Measurements from ENCODE around the gene PNLDC1.

Gene PNLDC1

DNA sequence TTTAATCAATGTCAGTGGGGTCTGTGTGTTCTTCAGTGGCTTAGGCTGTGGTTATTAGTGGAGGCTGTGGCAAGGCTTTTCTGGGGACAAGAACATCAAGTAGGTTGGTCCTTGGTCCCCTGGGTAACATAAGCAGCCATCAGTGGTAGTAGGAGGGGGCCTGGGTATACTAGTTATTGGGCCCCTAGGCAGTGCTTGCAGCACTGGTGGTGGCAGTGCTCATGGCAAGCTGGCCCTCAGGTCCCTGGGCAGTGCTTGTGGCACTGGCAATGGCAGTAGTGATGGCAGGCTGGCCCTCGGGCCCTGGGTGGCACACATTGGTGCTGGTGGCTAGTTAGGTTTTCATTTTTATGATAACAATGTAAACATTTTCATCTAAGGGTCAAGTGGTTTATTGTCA lies 58.2 kb downstream of the PNLDC1 start:
- no peak for DNase-seq

- DNase-seq: no peak
Measured at GRCh38 chr6:159860482-159860881, 60.4 kb downstream of the PNLDC1 start.

GRCh38 chr6:159862103-159862502 lies 62.0 kb downstream of the PNLDC1 start:
- no peak for DNase-seq

DNA sequence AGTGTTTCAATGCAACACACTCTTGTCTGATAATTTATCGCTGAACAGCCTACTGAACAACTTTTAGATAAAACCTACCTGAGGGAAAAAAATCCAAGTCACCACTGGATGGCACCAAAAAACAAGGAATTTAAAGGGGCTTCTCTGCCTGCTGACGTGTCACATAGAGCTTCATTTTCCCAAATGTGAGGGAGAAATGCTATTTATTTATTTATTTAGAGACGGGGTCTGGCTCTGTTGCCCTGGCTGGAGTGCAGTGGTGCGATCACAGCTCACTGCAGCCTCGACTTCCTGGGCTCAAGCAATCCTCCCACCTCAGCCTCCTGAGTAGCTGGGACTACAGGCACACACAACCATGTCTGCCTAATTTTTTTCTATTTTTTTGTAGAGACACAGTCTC lies 63.3 kb downstream of the PNLDC1 start:
- peak; percentile 35 for DNase-seq

DNA sequence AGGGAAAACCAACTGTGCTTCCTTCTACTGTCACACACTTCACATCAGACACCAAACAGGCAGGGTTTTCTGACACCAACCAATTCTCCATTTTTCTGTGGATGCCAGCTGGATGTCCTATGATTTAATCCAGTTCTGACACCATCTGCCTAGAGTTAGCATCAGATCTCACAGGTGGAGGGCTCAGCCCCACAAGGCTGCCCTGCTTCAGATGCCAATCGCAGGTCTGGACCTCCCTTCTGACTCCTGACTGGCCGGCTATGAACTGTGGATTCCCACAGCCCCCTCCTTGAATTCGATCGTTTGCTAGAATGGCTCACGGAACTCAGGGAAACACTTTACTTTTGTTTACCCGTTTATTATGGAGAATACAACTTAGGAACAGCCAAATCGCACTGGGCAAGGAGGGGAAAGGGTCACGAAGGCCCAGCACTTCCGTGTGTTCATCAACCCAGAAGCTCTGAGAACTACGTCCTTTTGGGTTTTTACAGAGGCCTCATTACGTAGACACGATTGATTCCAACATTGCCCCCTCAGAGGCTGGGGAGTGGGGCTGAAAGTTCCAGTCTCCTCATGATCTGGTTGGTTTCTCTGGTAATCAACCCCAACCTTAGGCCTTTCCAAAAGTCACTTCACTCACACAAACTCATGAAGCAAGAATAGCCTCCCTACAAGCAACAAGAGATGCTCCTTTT lies 65.3 kb downstream of the PNLDC1 start:
- no peak for DNase-seq

DNA sequence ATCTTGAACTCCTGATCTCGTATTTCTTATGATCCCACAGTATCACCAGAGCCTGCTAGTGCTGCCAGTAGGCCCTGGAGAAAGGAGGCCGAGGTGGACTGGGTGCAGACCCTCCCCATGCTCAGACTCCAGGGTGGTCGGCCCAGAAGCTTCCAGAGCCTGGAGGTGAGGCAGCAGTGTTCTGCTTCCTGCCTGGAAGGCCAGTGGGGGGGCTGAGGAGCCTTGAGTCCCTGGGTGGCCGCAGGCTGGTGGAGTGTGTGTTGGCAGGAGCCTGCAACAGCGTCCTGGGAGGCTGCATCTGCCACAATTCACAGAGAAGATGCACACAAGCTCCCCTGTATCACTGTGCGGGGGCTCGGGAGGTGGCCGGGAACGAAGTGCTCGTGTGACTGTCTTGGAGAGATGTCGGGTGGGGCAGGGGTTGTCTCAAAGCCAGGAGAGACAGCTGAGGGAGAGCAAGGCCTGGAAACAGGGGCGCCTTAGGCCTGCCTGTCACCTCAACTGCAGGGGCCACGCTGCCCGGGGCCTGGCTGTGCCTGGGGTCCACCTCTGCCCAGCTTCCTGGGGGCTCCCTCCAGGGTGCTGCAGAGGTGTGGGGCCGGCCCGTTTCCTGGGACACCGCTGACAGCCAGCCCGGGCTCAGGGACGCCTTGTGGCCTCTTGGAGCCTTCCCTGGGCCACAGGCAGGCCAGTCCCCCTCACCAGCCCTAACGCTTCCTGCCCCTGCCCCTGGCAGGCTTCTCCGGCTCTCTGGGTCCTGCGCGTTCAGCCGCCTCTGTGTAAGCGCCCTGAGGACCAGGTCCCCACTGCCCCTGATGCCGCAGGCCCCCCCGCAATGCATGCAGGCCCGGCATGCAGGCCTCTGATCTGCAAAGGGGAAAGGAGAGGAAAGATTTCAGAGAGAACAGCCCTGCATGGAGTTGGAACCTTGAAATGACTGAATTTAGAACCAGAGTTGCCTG lies 66.5 kb downstream of the PNLDC1 start:
- no peak for DNase-seq
